Fibroblast of skin of left quadriceps (primary cell): ENCODE measurements around the gene CCT4.
"Not testable (repeated sequence)": the region's sequence is repeated elsewhere in the genome, so short reads cannot be mapped to it uniquely, and the experiment has no call there.

Experiments
- DNase-seq, 2 experiments: peaks; one replicate each; pipeline ENCODE4 v3.0.0-alpha.2; 2013; ENCODE audit warnings: low read depth in 2 of 2

The CCT4 gene, protein sequence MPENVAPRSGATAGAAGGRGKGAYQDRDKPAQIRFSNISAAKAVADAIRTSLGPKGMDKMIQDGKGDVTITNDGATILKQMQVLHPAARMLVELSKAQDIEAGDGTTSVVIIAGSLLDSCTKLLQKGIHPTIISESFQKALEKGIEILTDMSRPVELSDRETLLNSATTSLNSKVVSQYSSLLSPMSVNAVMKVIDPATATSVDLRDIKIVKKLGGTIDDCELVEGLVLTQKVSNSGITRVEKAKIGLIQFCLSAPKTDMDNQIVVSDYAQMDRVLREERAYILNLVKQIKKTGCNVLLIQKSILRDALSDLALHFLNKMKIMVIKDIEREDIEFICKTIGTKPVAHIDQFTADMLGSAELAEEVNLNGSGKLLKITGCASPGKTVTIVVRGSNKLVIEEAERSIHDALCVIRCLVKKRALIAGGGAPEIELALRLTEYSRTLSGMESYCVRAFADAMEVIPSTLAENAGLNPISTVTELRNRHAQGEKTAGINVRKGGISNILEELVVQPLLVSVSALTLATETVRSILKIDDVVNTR

GRCh38 chr2:61888267-61889055, at the start of gene CCT4:
Gene CCT4, minus strand, starts transcription at chr2:61888656. Its CDS starts 149 bp downstream, at chr2:61888507.
- peak; percentile 64 to 73 for DNase-seq

- no peak for DNase-seq
Observed at GRCh38 chr2:61937886-61938285, 49.4 kb upstream of the CCT4 start.

DNA sequence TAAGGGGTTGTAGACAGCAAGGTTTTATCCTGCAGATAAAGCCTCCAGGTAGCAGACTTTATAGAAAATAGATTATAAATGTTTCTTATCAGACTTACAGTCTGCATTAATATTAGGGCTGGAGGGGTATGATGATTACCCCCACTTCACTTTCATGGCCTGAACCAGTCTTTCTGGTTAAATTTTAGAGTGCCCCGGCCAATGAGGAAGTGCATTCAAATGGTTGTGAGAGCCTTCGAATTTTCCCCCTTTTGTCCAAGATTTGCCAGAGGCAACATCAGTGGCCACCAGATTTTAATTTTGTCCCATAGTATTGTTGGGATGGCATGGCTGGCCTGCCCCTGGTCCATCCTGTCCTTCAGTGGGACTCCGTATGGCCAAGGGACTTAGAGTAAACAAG, 48.6 kb upstream of the CCT4 start:
- DNase-seq: no peak

DNA sequence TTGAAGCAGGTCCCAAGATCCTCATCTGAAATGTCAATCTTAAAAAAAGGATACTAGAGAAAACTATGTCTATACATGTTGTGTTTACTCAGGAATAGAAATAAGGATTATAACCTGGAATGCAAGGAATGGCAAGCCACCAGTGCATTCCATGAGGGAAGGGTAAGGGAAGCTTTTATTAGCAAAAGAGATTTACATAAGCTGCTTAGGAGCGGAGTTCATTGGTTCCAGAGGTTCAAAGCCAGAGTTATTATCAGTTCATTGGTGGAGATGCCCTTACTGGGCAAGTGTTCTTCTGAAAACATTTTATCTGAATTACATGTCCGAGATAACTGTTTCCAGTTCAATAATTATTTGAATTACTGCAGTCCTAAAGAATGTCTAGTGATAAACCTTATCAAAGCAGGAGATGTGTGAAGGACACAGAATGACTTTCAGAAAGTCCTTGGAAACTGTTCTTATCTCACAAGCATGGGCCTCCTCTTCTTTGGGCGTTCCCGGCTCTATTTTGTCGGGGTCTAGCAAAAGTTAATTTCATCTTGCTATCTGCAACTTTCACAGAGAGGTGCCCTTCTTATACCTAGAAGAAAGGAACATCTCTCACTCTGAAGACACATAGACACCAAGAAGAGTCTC, 40.5 kb upstream of the CCT4 start:
- DNase-seq: no peak

GRCh38 chr2:61926531-61927477, 38.3 kb upstream of the CCT4 start:
- DNase-seq: no peak

DNA sequence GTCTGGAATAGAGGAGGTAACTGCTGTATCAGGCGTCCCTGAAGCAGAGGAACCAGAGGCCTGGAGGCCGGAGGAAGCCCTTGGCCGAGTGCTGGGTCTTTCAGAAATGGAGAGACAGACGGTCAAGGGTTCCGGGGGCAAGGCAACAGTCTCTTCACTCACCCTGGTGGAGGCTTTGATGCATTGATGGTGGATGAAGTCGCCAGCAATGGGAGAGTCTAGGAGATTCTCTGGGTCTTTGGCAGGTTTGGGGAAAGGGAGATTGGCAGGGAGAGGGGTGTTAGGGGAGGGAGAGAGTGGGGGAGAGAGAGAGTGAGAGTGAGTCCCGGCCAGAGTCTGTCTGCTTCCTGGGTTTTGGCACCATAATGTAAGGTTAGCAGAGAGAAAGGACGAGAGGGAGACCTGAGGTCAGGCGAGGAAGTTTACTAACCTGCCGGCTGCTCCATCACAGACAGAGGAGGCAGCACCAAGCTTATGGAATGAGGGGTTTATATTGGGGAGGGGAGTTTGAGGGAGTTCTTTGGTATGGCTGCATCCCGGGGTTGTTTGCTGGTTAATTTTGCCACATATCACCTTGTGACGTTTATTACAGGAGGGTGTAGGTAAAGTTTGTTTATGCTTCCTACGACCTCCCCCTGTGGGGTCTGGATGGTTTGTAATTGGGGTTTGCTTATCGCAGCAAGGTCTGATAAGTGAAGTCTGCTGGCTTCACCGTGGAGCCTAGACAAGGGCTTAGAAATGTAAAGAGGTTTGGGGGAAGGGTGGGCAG, 36.6 kb upstream of the CCT4 start:
- DNase-seq: no peak

GRCh38 chr2:61922714-61923113, 34.3 kb upstream of the CCT4 start:
- DNase-seq: no peak

DNA sequence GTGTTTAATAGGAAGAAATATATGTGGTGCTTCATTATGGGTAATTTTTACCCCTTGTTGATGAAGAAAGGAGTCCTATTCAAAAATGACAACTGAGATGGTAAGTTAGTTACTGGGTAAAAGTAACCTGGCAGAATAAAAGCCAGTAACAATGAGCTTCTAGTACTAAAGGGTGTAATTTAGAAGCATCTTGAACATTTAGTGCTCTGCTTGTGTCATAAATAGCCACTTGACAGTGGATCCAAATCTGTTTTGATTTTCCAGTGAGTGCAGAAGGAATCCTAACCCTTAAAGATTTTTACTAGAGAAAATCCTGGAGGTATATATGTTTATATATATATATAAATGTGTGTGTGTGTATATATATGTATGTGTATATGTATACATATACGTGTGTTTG, 32.1 kb upstream of the CCT4 start:
- no peak for DNase-seq

- not testable (repeated sequence) for DNase-seq
Observed at GRCh38 chr2:61914794-61915193, 26.3 kb upstream of the CCT4 start.

GRCh38 chr2:61911510-61911909, 23.1 kb upstream of the CCT4 start:
- DNase-seq: no peak

- DNase-seq: no peak
Observed at GRCh38 chr2:61910603-61911002, 22.1 kb upstream of the CCT4 start.

DNA sequence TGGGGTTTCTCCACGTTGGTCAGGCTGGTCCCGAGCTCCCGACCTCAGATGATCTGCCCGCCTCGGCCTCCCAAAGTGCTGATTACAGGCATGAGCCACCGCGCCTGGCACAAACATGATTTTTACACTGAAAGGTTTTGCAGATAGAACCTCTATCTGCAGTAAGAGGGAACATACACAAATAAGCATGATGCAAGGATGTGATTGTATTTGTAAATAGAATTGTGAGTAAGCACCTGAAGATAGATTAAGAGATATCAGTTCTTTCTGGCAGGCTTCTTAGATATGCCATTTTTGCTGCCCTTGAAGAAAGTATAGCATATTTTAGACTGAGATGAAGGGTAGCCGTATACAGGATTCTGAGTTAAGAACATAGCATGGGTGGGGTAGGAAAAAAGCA, 20.7 kb upstream of the CCT4 start:
- DNase-seq: no peak

GRCh38 chr2:61906186-61906470, 17.7 kb upstream of the CCT4 start:
- no peak for DNase-seq

DNA sequence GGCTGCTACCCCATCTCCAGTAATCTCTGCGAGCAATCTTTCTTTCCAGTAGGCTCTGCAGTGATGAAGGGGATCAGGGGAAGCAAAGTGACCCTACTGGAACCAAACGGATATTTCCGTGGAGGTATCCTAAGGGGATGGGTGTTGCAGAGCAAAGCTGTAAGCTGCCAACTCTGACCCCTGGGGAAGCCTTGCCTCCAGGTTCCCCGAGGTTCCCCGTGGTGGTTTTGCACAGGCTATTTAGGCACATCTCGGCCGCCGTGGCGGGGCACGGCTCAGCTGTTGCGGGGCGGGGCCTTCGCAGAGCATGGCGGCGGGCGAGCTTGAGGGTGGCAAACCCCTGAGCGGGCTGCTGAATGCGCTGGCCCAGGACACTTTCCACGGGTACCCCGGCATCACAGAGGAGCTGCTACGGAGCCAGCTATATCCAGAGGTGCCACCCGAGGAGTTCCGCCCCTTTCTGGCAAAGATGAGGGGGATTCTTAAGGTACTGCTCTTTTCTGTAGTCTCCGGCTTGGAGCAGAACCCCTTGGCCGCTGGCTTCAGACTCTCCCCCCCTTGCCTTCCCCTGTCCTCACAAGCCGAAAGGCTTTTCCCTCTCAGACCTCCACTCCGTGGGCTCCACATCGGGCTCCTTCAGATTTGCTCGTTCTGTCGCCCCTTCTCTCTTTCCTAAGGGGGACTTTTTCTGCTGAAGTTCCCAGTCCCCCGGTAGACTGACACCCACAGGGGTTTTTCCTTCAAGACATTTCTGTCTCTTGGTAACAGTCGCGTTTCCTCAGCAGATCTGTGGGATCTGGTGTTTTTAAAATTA, 17.1 kb upstream of the CCT4 start, which contains the start of gene COMMD1:
TSS of gene COMMD1 (plus strand) at position 303 of the 814 bp plus-strand sequence. CDS start at position 308, 5 bp downstream.
- DNase-seq: peak; percentile 24 to 26

DNA sequence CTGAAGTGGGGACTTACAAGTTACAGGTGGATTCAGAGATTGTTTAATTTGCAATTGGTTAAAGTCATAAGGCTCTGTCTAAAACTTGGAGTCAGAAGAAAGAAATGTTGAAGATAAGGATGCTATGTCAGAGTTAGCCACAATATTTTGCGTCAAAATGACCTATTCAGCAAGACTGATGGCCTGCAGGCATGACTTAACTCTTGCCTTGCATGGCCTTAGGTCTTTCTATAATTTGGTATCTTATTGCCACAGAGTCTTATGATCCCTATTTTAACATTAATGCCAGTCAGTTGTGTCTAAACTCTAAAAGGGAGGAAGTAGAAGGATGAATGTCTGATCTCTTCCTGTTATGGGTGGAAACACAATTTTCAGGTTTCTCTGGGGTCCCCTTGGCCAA, 11.8 kb upstream of the CCT4 start:
- DNase-seq: no peak

GRCh38 chr2:61898810-61899209, 10.4 kb upstream of the CCT4 start:
- DNase-seq: no peak

DNA sequence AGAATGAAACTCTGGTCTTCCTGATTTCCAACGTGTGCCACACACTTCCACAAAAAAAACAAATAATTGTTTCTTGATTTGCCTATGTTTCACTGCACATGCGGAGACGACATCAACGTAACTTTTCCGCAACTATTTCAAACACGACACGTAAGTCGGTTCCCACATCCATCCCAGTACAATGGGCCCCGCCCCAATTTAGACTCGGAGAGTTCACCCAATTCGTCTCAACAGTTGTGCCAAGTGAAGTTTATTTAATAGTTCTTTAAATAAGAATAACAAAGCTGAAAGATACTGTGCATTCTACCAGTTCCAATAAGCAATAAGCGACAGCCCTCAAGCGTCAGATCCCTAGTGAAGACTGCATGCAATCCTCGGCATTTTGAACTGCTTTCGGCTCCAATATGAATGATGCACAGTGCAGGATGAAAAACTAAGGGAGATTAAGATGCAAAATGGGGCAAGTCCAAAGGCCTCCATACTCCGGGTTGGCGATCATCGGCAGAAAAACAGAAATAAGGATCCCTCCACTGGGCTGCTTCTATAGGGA, 664 bp downstream of the CCT4 start:
- no peak for DNase-seq

DNA sequence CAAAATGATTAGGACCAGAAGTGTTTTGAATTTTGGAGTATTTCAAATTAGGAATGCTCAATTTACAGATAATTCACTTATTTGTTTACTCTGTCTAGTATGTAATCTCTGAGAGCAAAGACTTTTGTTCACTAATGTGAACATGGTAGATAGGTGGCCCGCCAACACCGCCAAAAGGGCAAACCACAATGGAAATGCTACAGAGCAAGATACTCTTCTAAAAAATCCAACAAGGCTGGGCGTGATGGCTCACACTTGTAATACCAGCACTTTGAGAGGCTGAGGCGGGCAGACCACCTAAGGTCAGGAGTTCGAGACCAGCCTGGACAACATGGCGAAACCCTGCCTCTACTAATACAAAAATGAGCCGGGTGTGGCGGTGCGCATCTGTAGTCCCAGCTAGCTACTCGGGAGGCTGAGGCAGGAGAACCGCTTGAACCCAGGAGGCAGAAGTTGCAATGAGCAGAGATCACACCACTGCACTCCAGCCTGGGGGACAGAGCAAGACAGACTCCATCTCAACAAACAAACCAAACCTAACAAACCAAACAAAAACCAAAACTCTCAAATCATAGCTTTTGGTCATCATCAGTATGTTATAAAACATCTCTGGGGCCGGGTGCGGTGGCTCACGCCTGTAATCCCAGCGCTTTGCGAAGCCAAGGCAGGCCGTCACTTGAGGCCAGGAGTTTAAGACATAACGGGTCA, 2.4 kb downstream of the CCT4 start:
- DNase-seq: no peak

- no peak for DNase-seq
Observed at GRCh38 chr2:61882850-61883249, 5.6 kb downstream of the CCT4 start.
